Thyroid gland (tissue), 4 donors: ENCODE data around the gene OR2AJ1.

Experiments used
- POLR2A ChIP-seq, 2 donors: fragments of 450-650 bp; IDR thresholded peaks; one replicate each; pipeline ENCODE4 v1.6.1; 2017; ENCODE audit warnings: antibody characterized with exemption in 2 of 2, mild to moderate bottlenecking in 2 of 2, moderate library complexity in 1 of 2
- TF ChIP-seq, protein P1 (sequence below), 6 experiments: fragments of 200-600 bp in 3 of 6; fragments of 450-650 bp in 3 of 6; sonication (generic) in 3 of 6; IDR thresholded peaks; one replicate each; pipeline ENCODE4 v1.5.1; 2016 to 2019; ENCODE audit warnings: antibody characterized with exemption in 6 of 6, mild to moderate bottlenecking in 2 of 6, inconsistent platforms in 1 of 6, moderate library complexity in 1 of 6

DNA sequence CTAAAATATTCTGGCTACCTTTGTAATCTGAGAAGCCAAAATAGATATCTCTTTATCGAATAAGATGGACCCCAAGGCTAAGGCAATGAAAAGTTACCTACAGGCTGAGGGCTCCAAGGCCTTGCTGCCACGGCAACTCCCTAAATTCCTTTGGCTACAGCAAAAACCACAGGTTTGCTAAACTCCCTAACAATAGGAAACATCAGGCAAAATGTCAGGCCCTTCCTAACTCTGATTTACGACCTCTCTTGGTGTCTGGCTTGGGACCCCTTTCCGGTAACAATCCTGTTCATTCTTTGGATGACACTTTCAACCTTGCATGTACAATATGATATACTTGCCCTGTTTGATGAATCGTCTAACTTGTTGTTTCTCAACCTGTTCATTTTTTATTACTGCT is 15.9 kb upstream of the OR2AJ1 start:
- TF ChIP-seq, protein P1, sequence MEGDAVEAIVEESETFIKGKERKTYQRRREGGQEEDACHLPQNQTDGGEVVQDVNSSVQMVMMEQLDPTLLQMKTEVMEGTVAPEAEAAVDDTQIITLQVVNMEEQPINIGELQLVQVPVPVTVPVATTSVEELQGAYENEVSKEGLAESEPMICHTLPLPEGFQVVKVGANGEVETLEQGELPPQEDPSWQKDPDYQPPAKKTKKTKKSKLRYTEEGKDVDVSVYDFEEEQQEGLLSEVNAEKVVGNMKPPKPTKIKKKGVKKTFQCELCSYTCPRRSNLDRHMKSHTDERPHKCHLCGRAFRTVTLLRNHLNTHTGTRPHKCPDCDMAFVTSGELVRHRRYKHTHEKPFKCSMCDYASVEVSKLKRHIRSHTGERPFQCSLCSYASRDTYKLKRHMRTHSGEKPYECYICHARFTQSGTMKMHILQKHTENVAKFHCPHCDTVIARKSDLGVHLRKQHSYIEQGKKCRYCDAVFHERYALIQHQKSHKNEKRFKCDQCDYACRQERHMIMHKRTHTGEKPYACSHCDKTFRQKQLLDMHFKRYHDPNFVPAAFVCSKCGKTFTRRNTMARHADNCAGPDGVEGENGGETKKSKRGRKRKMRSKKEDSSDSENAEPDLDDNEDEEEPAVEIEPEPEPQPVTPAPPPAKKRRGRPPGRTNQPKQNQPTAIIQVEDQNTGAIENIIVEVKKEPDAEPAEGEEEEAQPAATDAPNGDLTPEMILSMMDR (IDR thresholded peaks at IDR 0.05), result no peak
- TF ChIP-seq POLR2A (IDR thresholded peaks at IDR 0.05), result no peak
